ENCODE measurements around the gene TMEM126A. TPM values are rescaled to one million over a fixed set of nuclear protein-coding genes. Genes with fewer than 3 reads are reported as not detected.
"Not testable (repeated sequence)": the region's sequence is repeated elsewhere in the genome, so short reads cannot be mapped to it uniquely, and the experiment has no call there.

The TMEM126A gene
- 10 to 100 TPM; 21.7 to 37.4 TPM for total RNA-seq

- POLR2A ChIA-PET, result interaction anchor here (0.6 to 1.8 kb wide), 6 partner anchors 11 to 849 kb away, joined by 3 to 16 read pairs (median 4); partner anchors contain the start of genes CREBZF, DLG2 and TMEM126B
- no peaks in the 10 kb centered on the region for H3K9me3 Mint-ChIP-seq (ENCODE audit: low read depth)
- H3K27ac Mint-ChIP-seq, result peak within 1 kb of the TSS; percentile 96
- peaks cover 17% of the 10 kb centered on the region for H3K36me3 Mint-ChIP-seq (ENCODE audit: low read depth)
- intact Hi-C loops (cut with DNase I, micrococcal nuclease), result loop anchor here (1.0 to 5.0 kb wide), 4 partner anchors 17 to 595 kb away; partner anchors contain the start of genes TMEM126B (in 2 of the 2), CREBZF (in 1 of the 2) and EED (in 1 of the 2)
- peaks cover 22% of the 10 kb centered on the region for H3K4me1 Mint-ChIP-seq
- DNase-seq (peak; percentile 96), ATAC-seq (peak; percentile 97)
- peaks cover 12% of the 10 kb centered on the region for H3K27me3 Mint-ChIP-seq
- peak within 1 kb of the TSS; percentile 99 for H3K4me3 Mint-ChIP-seq
- CTCF ChIA-PET, result interaction anchor here (1.0 to 2.5 kb wide), 6 partner anchors 9 to 19 kb away, joined by 4 to 12 read pairs (median 4); partner anchors contain the start of gene TMEM126B
These were observed at the start of gene TMEM126A for GRCh38 chr11:85647604-85648299. Gene TMEM126A, plus strand, starts transcription at chr11:85647967. Its CDS starts 2,289 bp downstream, at chr11:85650256.

- Mint-ChIP-seq H3K27ac (no peak overlapping the region), H3K27me3 (peaks cover 2% of the 10 kb centered on the region), H3K9me3 (ENCODE audit: low read depth) (no peaks in the 10 kb centered on the region), H3K4me3 (no peak overlapping the region), H3K4me1 (no peaks in the 10 kb centered on the region), H3K36me3 (ENCODE audit: low read depth) (no peaks in the 10 kb centered on the region)
- DNase-seq, result no peak
- CTCF ChIA-PET, result interaction anchor here (1.2 kb wide), 1 partner anchor 858 kb away, joined by 3 read pairs; no protein-coding TSS in a partner anchor
- ATAC-seq, result peak; percentile 12
- POLR2A ChIA-PET, result no interaction called here
- intact Hi-C loops (cut with DNase I, micrococcal nuclease), result loop anchor here (5.0 to 10.0 kb wide), 5 partner anchors 63 to 1774 kb away; no protein-coding TSS in a partner anchor
These were observed 48.7 kb upstream of the TMEM126A start for GRCh38 chr11:85599083-85599482.

GRCh38 chr11:85602526-85603213, 45.1 kb upstream of the TMEM126A start:
- no peaks in the 10 kb centered on the region for H3K36me3 Mint-ChIP-seq (ENCODE audit: low read depth)
- intact Hi-C loops (cut with DNase I, micrococcal nuclease), result no loop called here
- ChIA-PET POLR2A (no interaction called here), CTCF (interaction anchor here (0.6 kb wide), 1 partner anchor 253 kb away, joined by 4 read pairs; no protein-coding TSS in a partner anchor)
- H3K4me1 Mint-ChIP-seq, result no peaks in the 10 kb centered on the region
- no peak overlapping the region for H3K27ac Mint-ChIP-seq
- ATAC-seq (no peak), DNase-seq (no peak)
- H3K27me3 Mint-ChIP-seq, result peaks cover 2% of the 10 kb centered on the region
- H3K9me3 Mint-ChIP-seq (ENCODE audit: low read depth), result no peaks in the 10 kb centered on the region
- no peak overlapping the region for H3K4me3 Mint-ChIP-seq

GRCh38 chr11:85603220-85603619, 44.5 kb upstream of the TMEM126A start:
- Mint-ChIP-seq H3K27ac (no peak overlapping the region), H3K36me3 (ENCODE audit: low read depth) (no peaks in the 10 kb centered on the region), H3K4me3 (no peak overlapping the region), H3K27me3 (peaks cover 2% of the 10 kb centered on the region), H3K9me3 (ENCODE audit: low read depth) (no peaks in the 10 kb centered on the region), H3K4me1 (no peaks in the 10 kb centered on the region)
- ATAC-seq (no peak), DNase-seq (no peak)
- ChIA-PET POLR2A (no interaction called here), CTCF (interaction anchor here (0.6 kb wide), 1 partner anchor 253 kb away, joined by 4 read pairs; no protein-coding TSS in a partner anchor)
- intact Hi-C loops (cut with DNase I, micrococcal nuclease), result no loop called here

- ATAC-seq; H3K36me3 Mint-ChIP-seq (ENCODE audit: low read depth); CTCF ChIA-PET; H3K4me1 Mint-ChIP-seq; H3K27me3 Mint-ChIP-seq; POLR2A ChIA-PET; intact Hi-C loops (cut with DNase I, micrococcal nuclease); H3K4me3 Mint-ChIP-seq; H3K27ac Mint-ChIP-seq; H3K9me3 Mint-ChIP-seq (ENCODE audit: low read depth); DNase-seq: not testable (repeated sequence)
These were observed 41.5 kb upstream of the TMEM126A start for GRCh38 chr11:85606237-85606636.

GRCh38 chr11:85608621-85609020, 39.1 kb upstream of the TMEM126A start:
- H3K36me3 Mint-ChIP-seq (ENCODE audit: low read depth); H3K4me1 Mint-ChIP-seq; POLR2A ChIA-PET; ATAC-seq; intact Hi-C loops (cut with DNase I, micrococcal nuclease); H3K27me3 Mint-ChIP-seq; DNase-seq; H3K4me3 Mint-ChIP-seq; H3K27ac Mint-ChIP-seq; H3K9me3 Mint-ChIP-seq (ENCODE audit: low read depth): not testable (repeated sequence)
- CTCF ChIA-PET, result interaction anchor here (0.6 kb wide), 1 partner anchor 55 kb away, joined by 3 read pairs; no protein-coding TSS in a partner anchor

- intact Hi-C loops (cut with DNase I, micrococcal nuclease); H3K4me3 Mint-ChIP-seq; H3K27ac Mint-ChIP-seq; POLR2A ChIA-PET; H3K9me3 Mint-ChIP-seq (ENCODE audit: low read depth); ATAC-seq; DNase-seq; H3K4me1 Mint-ChIP-seq; H3K27me3 Mint-ChIP-seq; H3K36me3 Mint-ChIP-seq (ENCODE audit: low read depth); CTCF ChIA-PET: not testable (repeated sequence)
These were observed 38.5 kb upstream of the TMEM126A start for GRCh38 chr11:85609286-85609685.

GRCh38 chr11:85611643-85612042, 36.1 kb upstream of the TMEM126A start:
- intact Hi-C loops (cut with DNase I, micrococcal nuclease); ATAC-seq; H3K4me1 Mint-ChIP-seq; H3K9me3 Mint-ChIP-seq (ENCODE audit: low read depth); H3K36me3 Mint-ChIP-seq (ENCODE audit: low read depth); CTCF ChIA-PET; POLR2A ChIA-PET; H3K27me3 Mint-ChIP-seq; DNase-seq; H3K4me3 Mint-ChIP-seq; H3K27ac Mint-ChIP-seq: not testable (repeated sequence)

- Mint-ChIP-seq H3K36me3 (ENCODE audit: low read depth) (no peaks in the 10 kb centered on the region), H3K4me3 (no peak overlapping the region), H3K4me1 (peaks cover 11% of the 10 kb centered on the region), H3K27ac (no peak overlapping the region), H3K27me3 (peaks cover 3% of the 10 kb centered on the region), H3K9me3 (ENCODE audit: low read depth) (no peaks in the 10 kb centered on the region)
- CTCF ChIA-PET, result no interaction called here
- intact Hi-C loops (cut with DNase I, micrococcal nuclease), result no loop called here
- POLR2A ChIA-PET, result no interaction called here
- ATAC-seq, result no peak
- DNase-seq, result peak; percentile 30
These were observed 28.3 kb upstream of the TMEM126A start for GRCh38 chr11:85619499-85619898.

GRCh38 chr11:85620256-85620655, 27.5 kb upstream of the TMEM126A start:
- ChIA-PET CTCF (interaction anchor here (0.7 to 0.9 kb wide), 2 partner anchors 31 to 47 kb away, joined by 3 read pairs; no protein-coding TSS in a partner anchor), POLR2A (no interaction called here)
- DNase-seq (no peak), ATAC-seq (peak; percentile 26)
- Mint-ChIP-seq H3K9me3 (ENCODE audit: low read depth) (no peaks in the 10 kb centered on the region), H3K36me3 (ENCODE audit: low read depth) (no peaks in the 10 kb centered on the region), H3K27ac (no peak overlapping the region), H3K4me1 (peaks cover 15% of the 10 kb centered on the region), H3K27me3 (peaks cover 3% of the 10 kb centered on the region), H3K4me3 (no peak overlapping the region)
- intact Hi-C loops (cut with DNase I, micrococcal nuclease), result loop anchor here (10.0 kb wide), 2 partner anchors 685 to 1185 kb away; partner anchors contain the start of genes HIKESHI (in 1 of the 2) and PRSS23 (in 1 of the 2)

- POLR2A ChIA-PET, result no interaction called here
- CTCF ChIA-PET, result interaction anchor here (1.4 to 1.9 kb wide), 2 partner anchors 8 to 29 kb away, joined by 3 to 6 read pairs; no protein-coding TSS in a partner anchor
- DNase-seq (peak; percentile 55), ATAC-seq (no peak)
- Mint-ChIP-seq H3K27me3 (no peaks in the 10 kb centered on the region), H3K9me3 (ENCODE audit: low read depth) (no peaks in the 10 kb centered on the region), H3K4me3 (peak overlapping the region; percentile 98), H3K36me3 (ENCODE audit: low read depth) (peaks cover 9% of the 10 kb centered on the region), H3K4me1 (peaks cover 35% of the 10 kb centered on the region), H3K27ac (peak overlapping the region; percentile 100)
- intact Hi-C loops (cut with DNase I, micrococcal nuclease), result loop anchor here (2.0 to 10.0 kb wide), 4 partner anchors 32 to 1411 kb away; partner anchors contain the start of genes HIKESHI (in 1 of the 2), PRSS23 (in 1 of the 2) and TMEM135 (in 1 of the 2)
These were observed 21.3 kb upstream of the TMEM126A start for GRCh38 chr11:85626496-85626895.
